Keratinocyte (primary cell): ENCODE data around the gene TBXAS1. TPM values are rescaled to one million over a fixed set of nuclear protein-coding genes. Genes with fewer than 3 reads are reported as not detected.

ENCODE experiments used
- DNase-seq: peaks from one replicate; pipeline ENCODE4 v3.0.0-alpha.2; 2011; ENCODE audit warnings: low read depth, missing footprints, low spot score
- FAIRE-seq: peaks from 2 replicates; lab custom pipeline; 2011; peaks lifted over from hg19 to GRCh38; lab: Jason Lieb, UNC
- H2AFZ ChIP-seq: 2 replicates; pipeline ENCODE4 v1.6.0; 2012; ENCODE audit warnings: low read length, control low read depth, inconsistent platforms; ENCODE audit not compliant: control insufficient read depth
- H3K27ac ChIP-seq: 2 replicates; pipeline ENCODE4 v1.5.1; 2011; ENCODE audit warnings: low read length; ENCODE audit not compliant: control insufficient read depth, insufficient read depth
- H3K27me3 ChIP-seq: 3 replicates; pipeline ENCODE4 v1.6.0; 2011; ENCODE audit warnings: low read length; ENCODE audit not compliant: control insufficient read depth, insufficient read depth; ENCODE audit errors: extremely low read depth
- H3K36me3 ChIP-seq, 2 experiments: 2 replicates in 1 of 2; 3 replicates in 1 of 2; pipeline ENCODE4 v1.5.1; 2011; ENCODE audit warnings: low read length in 2 of 2, mild to moderate bottlenecking in 1 of 2; ENCODE audit not compliant: control insufficient read depth in 2 of 2, insufficient read depth in 2 of 2; ENCODE audit errors: extremely low read depth in 1 of 2
- H3K4me1 ChIP-seq: 3 replicates; pipeline ENCODE4 v1.5.1; 2011; ENCODE audit warnings: low read length; ENCODE audit not compliant: control insufficient read depth, insufficient read depth; ENCODE audit errors: extremely low read depth
- H3K4me2 ChIP-seq: 3 replicates; pipeline ENCODE4 v1.6.0; 2011; ENCODE audit warnings: low read depth, low read length; ENCODE audit not compliant: control insufficient read depth, insufficient read depth; ENCODE audit errors: extremely low read depth
- H3K4me3 ChIP-seq, 3 experiments: fragments of 200-600 bp in 1 of 3; sonication (generic) in 1 of 3; 2 replicates in 2 of 3; 3 replicates in 1 of 3; pipeline ENCODE4 v1.5.1; 2011 to 2016; ENCODE audit warnings: low read length in 3 of 3, mild to moderate bottlenecking in 3 of 3, control low read depth in 2 of 3, inconsistent platforms in 1 of 3, low read depth in 1 of 3, mixed read lengths in 1 of 3, mixed run types in 1 of 3, moderate library complexity in 1 of 3; ENCODE audit not compliant: control insufficient read depth in 2 of 3, insufficient read depth in 2 of 3; ENCODE audit errors: extremely low read depth in 1 of 3
- H3K79me2 ChIP-seq: 2 replicates; pipeline ENCODE4 v1.6.0; 2012; ENCODE audit warnings: low read length; ENCODE audit not compliant: control insufficient read depth, insufficient read depth
- H3K9ac ChIP-seq: 3 replicates; pipeline ENCODE4 v1.6.0; 2011; ENCODE audit warnings: low read length; ENCODE audit not compliant: control insufficient read depth, insufficient read depth; ENCODE audit errors: extremely low read depth
- H3K9me1 ChIP-seq: 3 replicates; pipeline ENCODE4 v1.6.0; 2011; ENCODE audit warnings: low read length; ENCODE audit not compliant: control insufficient read depth, insufficient read depth; ENCODE audit errors: extremely low read depth
- H3K9me3 ChIP-seq: 2 replicates; pipeline ENCODE4 v1.5.1; 2012; ENCODE audit warnings: low read depth, low read length; ENCODE audit not compliant: control insufficient read depth
- H4K20me1 ChIP-seq: 3 replicates; pipeline ENCODE4 v1.6.0; 2011; ENCODE audit warnings: low read length; ENCODE audit not compliant: control insufficient read depth, insufficient read depth; ENCODE audit errors: extremely low read depth
- CTCF ChIP-seq, 3 experiments: IDR thresholded peaks in 1 of 3; conservative IDR thresholded peaks in 1 of 3; optimal IDR thresholded peaks in 1 of 3; 2 replicates in 2 of 3; 3 replicates in 1 of 3; pipeline versions ENCODE3 to v1.5.1; 2011; ENCODE audit warnings: low read length in 3 of 3, mild to moderate bottlenecking in 3 of 3, moderate library complexity in 2 of 3, control low read depth in 1 of 3, inconsistent platforms in 1 of 3; ENCODE audit not compliant: insufficient read depth in 2 of 3; ENCODE audit errors: extremely low read depth in 1 of 3
- EZH2 ChIP-seq: IDR thresholded peaks from one replicate; pipeline ENCODE4 v1.6.1; 2012; ENCODE audit warnings: inconsistent platforms, mild to moderate bottlenecking, low read length, moderate library complexity
- dilution Hi-C: fragments of 300-500 bp; cut with MboI; formaldehyde crosslinking; loops from one replicate; pipeline ENCODE4 v1.7.0; 2020; ENCODE audit warnings: low sequenced_read_pairs; ENCODE audit not compliant: extremely low pct_ligation_motif_present
- polyA plus RNA-seq, 5 experiments: library from polyadenylated mRNA; depleted of rRNA in 3 of 5; stranded (reverse) in 3 of 5; stranded (forward) in 1 of 5; unstranded in 1 of 5; fragments of >200 nt; gene quantifications; 1 replicate in 1 of 5; 2 replicates in 3 of 5; 3 replicates in 1 of 5; pipeline versions ENCODE4 v1.2.1 to v1.2.3, GENCODE V29; 2011 to 2012; ENCODE audit warnings: missing spikeins in 2 of 5, low read depth in 1 of 5, low replicate concordance in 1 of 5

The TBXAS1 gene
- polyA plus RNA-seq, 1 donor (not counting 4 experiments of a cell fraction or from before 2014, with no cell fraction given) = 2.9 TPM

- dilution Hi-C loops = no loop called here
- H3K4me1 ChIP-seq = peaks cover 30% of the 10 kb centered on the region
- H2AFZ ChIP-seq = peak overlapping the region; percentile 35
- H3K36me3 ChIP-seq = no peaks in the 10 kb centered on the region
- no peaks in the 10 kb centered on the region for H4K20me1 ChIP-seq
- no peaks in the 10 kb centered on the region for H3K9me3 ChIP-seq
- H3K9ac ChIP-seq = peak overlapping the region; percentile 28
- peaks cover 4% of the 10 kb centered on the region for H3K9me1 ChIP-seq
- peak overlapping the region; percentile 65 for H3K4me2 ChIP-seq
- H3K79me2 ChIP-seq = no peaks in the 10 kb centered on the region
- FAIRE-seq (peak; percentile 88), DNase-seq (peak; percentile 81)
- peak overlapping the region in 1 of 3 experiments; percentile 16 for H3K4me3 ChIP-seq
- no peak for TF ChIP-seq EZH2
- TF ChIP-seq CTCF (optimal IDR thresholded peaks at IDR 0.05 in 1 of 3, IDR thresholded peaks at IDR 0.05 in 1 of 3, conservative IDR thresholded peaks at IDR 0.05 in 1 of 3; ENCODE audit: extremely low read depth in 1 of 3, insufficient read depth in 2 of 3, low read length in 3 of 3) = no peak
- no peaks in the 10 kb centered on the region for H3K27me3 ChIP-seq
- H3K27ac ChIP-seq = peak overlapping the region; percentile 79
Observed at GRCh38 chr7:139915864-139916716, 87.0 kb downstream of the TBXAS1 start.

GRCh38 chr7:139916717-139917395 lies 87.8 kb downstream of the TBXAS1 start:
- H3K4me2 ChIP-seq = peak overlapping the region; percentile 49

More at GRCh38 chr7:139916717-139917395, 87.8 kb downstream of the TBXAS1 start:
- Histone ChIP-seq H3K36me3 (no peaks in the 10 kb centered on the region), H3K4me1 (peaks cover 30% of the 10 kb centered on the region), H4K20me1 (no peaks in the 10 kb centered on the region), H3K9ac (no peak overlapping the region), H3K9me1 (peaks cover 4% of the 10 kb centered on the region), H3K27me3 (no peaks in the 10 kb centered on the region), H3K9me3 (no peaks in the 10 kb centered on the region), H3K79me2 (no peaks in the 10 kb centered on the region), H2AFZ (no peak overlapping the region), H3K27ac (peak overlapping the region; percentile 34), H3K4me3 (peak overlapping the region in 2 of 3 experiments; percentile 23 to 41)
- FAIRE-seq (peak; percentile 32), DNase-seq (no peak)
- dilution Hi-C loops = no loop called here
- no peak for TF ChIP-seq EZH2
- TF ChIP-seq CTCF (optimal IDR thresholded peaks at IDR 0.05 in 1 of 3, IDR thresholded peaks at IDR 0.05 in 1 of 3, conservative IDR thresholded peaks at IDR 0.05 in 1 of 3; ENCODE audit: extremely low read depth in 1 of 3, insufficient read depth in 2 of 3, low read length in 3 of 3) = no peak
